ENCODE measurements around the gene GFI1. TPM values are rescaled to one million over a fixed set of nuclear protein-coding genes. Genes with fewer than 3 reads are reported as not detected.
A peak's percentile ranks its signal among the peaks of the same experiment; 100 is the strongest.

GFI1 gene
- total RNA-seq, 1 donor from 2014 or later, result 0.89 TPM

DNA sequence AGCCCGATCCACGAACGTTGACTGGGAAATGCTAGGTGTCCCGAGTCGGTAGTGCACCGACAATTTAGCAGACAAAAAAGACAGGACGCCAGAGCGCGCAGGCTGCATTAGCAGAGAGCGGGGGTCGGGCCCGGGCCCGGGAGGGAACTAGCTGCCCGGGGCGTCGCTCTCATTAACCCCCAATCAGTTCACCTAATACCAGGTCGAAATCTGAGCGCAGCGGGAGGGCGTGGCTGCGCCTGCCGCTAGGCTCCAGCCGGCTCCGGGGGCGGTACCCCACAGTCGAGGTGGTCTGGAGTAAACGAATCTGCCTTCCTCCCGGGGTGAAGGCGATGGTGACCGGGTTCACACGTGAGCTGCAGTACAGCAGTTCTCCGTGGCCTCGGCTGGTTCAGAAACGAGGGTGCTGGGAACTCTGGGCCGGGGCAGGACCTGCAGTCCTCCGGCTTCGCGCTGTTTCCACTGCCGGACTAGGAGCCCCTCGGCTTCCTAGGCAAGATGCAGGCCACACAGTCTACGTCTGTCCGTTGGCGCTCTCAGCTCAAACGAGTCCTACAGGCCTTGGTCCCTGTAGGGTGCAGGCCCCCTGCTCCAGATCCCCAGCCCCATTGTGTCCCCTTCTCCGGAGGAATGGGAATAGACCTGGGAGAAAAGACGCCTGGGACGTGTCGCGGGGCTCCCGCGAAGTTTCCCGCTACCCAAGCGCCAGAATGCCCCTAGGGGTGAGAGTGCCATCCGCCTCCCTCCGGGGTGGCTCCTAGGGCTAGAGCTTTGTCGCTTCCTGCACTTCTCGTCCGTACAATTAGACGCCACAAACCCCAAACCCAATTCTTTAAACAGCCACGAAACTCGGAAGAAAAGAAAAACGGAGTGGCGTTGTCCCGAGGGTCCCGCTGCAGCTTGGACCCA lies 2.0 kb downstream of the GFI1 start:
- FAIRE-seq (no peak), DNase-seq (ENCODE audit: low read depth) (no peak)
- Histone ChIP-seq H3K79me2 (ENCODE audit: insufficient read depth, low read length) (no peaks in the 10 kb centered on the region), H3K4me1 (ENCODE audit: insufficient read depth, low read length) (peaks cover 36% of the 10 kb centered on the region), H3K4me2 (ENCODE audit: low read length) (peak overlapping the region; percentile 89), H3K36me3 (ENCODE audit: insufficient read depth, low read length) (no peaks in the 10 kb centered on the region), H3K9ac (ENCODE audit: low read length) (no peak overlapping the region), H3K27me3 (ENCODE audit: insufficient read depth, low read length) (peaks cover 80% of the 10 kb centered on the region), H3K27ac (ENCODE audit: low read depth, low read length) (no peak overlapping the region), H2AFZ (ENCODE audit: low read depth, low read length) (peak overlapping the region; percentile 41), H4K20me1 (ENCODE audit: insufficient read depth, low read length) (peaks cover 32% of the 10 kb centered on the region), H3K9me3 (ENCODE audit: insufficient read depth, low read depth, low read length) (no peaks in the 10 kb centered on the region), H3K4me3 (ENCODE audit: insufficient read depth, low read depth, low read length) (peak overlapping the region; percentile 17)
- Mint-ChIP-seq H3K4me1 (ENCODE audit: low read depth, unreplicated experiment) (peaks cover 9% of the 10 kb centered on the region), H3K27ac (ENCODE audit: unreplicated experiment) (peak overlapping the region; percentile 26), H3K4me3 (ENCODE audit: unreplicated experiment) (peak overlapping the region; percentile 75), H3K27me3 (ENCODE audit: low read depth, unreplicated experiment) (peaks cover 72% of the 10 kb centered on the region), H3K36me3 (ENCODE audit: low read depth, unreplicated experiment) (peaks cover 4% of the 10 kb centered on the region), H3K9me3 (ENCODE audit: unreplicated experiment) (peaks cover 6% of the 10 kb centered on the region)
- TF ChIP-seq EZH2 (IDR thresholded peaks at IDR 0.05; ENCODE audit: insufficient read depth, low read length), result peak; percentile 91
- no peak for TF ChIP-seq CTCF (IDR thresholded peaks at IDR 0.05; ENCODE audit: insufficient read depth, low read depth, low read length)

DNA sequence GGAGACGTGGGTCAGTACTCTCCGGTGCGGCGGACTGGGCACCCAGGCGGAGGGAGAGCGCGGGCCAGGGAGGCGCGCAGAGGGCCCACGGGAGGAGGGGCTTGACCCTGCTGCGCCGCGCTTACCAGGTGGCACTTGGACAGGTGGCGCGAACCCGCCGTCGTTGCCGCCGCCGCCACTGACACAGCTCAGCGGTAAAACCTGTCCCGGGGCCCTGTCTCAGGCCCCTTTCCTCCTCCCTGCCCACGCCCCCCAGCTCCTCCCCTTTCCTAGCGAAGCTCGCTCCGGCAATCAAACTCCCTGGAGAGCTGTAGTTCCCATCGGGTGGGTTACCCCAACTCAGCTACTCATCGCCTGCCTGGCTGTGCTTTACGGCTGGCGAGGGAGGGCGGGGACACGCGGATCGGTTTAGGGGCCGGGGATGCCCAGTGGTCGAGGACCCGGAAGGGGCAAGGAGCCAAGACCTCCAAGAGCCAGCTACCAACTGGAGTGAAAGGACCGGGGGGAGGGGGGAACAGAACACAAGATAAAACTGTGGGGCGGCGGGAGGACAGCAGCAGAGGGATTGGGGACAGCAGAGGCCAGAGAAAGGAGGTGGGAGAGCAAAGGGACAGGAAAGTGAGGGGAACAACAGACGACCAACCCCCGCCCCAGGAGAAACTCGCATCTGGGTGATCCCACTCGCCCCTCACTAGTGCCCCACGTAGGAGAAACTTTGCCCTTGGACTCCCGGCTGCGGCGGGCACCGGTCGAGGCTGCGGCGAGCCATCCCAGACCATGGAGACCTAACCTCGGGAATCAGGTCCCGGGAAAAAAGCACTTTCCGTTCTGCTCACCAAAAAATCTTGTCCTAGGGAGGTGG lies 2.9 kb downstream of the GFI1 start:
- Mint-ChIP-seq H3K4me1 (ENCODE audit: low read depth, unreplicated experiment) (peaks cover 9% of the 10 kb centered on the region), H3K27ac (ENCODE audit: unreplicated experiment) (no peak overlapping the region), H3K27me3 (ENCODE audit: low read depth, unreplicated experiment) (peaks cover 73% of the 10 kb centered on the region), H3K36me3 (ENCODE audit: low read depth, unreplicated experiment) (peaks cover 4% of the 10 kb centered on the region), H3K9me3 (ENCODE audit: unreplicated experiment) (peaks cover 10% of the 10 kb centered on the region), H3K4me3 (ENCODE audit: unreplicated experiment) (peak overlapping the region; percentile 68)
- FAIRE-seq, result no peak
- Histone ChIP-seq H3K9ac (ENCODE audit: low read length) (no peak overlapping the region), H4K20me1 (ENCODE audit: insufficient read depth, low read length) (peaks cover 32% of the 10 kb centered on the region), H3K9me3 (ENCODE audit: insufficient read depth, low read depth, low read length) (no peaks in the 10 kb centered on the region), H2AFZ (ENCODE audit: low read depth, low read length) (no peak overlapping the region), H3K27ac (ENCODE audit: low read depth, low read length) (no peak overlapping the region), H3K4me3 (ENCODE audit: insufficient read depth, low read depth, low read length) (no peak overlapping the region), H3K4me1 (ENCODE audit: insufficient read depth, low read length) (peaks cover 36% of the 10 kb centered on the region), H3K36me3 (ENCODE audit: insufficient read depth, low read length) (no peaks in the 10 kb centered on the region), H3K4me2 (ENCODE audit: low read length) (peak overlapping the region; percentile 89), H3K79me2 (ENCODE audit: insufficient read depth, low read length) (no peaks in the 10 kb centered on the region), H3K27me3 (ENCODE audit: insufficient read depth, low read length) (peaks cover 84% of the 10 kb centered on the region)
- DNase-seq (ENCODE audit: low read depth), result no peak
- TF ChIP-seq CTCF (IDR thresholded peaks at IDR 0.05; ENCODE audit: insufficient read depth, low read depth, low read length), result no peak
- peak; percentile 30 for TF ChIP-seq EZH2 (IDR thresholded peaks at IDR 0.05; ENCODE audit: insufficient read depth, low read length)

All from astrocyte (in vitro differentiated cells and primary cell).